ENCODE data around the gene SPRED1.

DNA sequence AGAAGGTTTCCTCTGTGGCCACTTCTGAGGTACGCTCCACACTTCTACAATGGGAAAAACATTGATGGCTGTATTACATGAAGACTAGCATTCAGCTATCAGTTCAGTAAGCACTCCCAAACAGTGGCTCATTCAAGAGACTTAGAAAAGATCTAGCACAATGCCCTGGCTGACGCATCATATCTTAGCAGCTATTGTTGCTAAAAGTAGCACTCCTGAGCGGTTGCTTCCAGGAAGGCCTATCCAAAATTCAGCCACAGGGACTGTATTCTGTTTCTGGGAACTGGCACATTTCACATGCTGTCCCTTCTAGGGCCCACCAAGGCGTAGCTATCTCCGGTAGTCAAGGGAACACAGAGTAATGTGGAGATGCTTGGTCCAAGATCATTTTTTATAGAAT lies 21.2 kb upstream of the SPRED1 start:
- TF ChIP-seq ATF3 (IDR thresholded peaks at IDR 0.05; ENCODE audit: borderline replicate concordance, extremely low read depth, low read depth, low read length) (no peak), MEF2A (IDR thresholded peaks at IDR 0.05; ENCODE audit: insufficient read depth, low read depth, low read length) (no peak), TAF1 (IDR thresholded peaks at IDR 0.05; ENCODE audit: borderline replicate concordance, low read depth, low read length) (no peak), CEBPZ (IDR thresholded peaks at IDR 0.05; ENCODE audit: low read depth, low read length) (no peak), CBX3 (IDR thresholded peaks at IDR 0.05; ENCODE audit: borderline replicate concordance, low read depth) (no peak), GABPA (IDR thresholded peaks at IDR 0.05; ENCODE audit: low read depth) (no peak), POLR2A (IDR thresholded peaks at IDR 0.05; ENCODE audit: low read depth, low read length) (no peak)
- TF ChIP-seq, protein P1, sequence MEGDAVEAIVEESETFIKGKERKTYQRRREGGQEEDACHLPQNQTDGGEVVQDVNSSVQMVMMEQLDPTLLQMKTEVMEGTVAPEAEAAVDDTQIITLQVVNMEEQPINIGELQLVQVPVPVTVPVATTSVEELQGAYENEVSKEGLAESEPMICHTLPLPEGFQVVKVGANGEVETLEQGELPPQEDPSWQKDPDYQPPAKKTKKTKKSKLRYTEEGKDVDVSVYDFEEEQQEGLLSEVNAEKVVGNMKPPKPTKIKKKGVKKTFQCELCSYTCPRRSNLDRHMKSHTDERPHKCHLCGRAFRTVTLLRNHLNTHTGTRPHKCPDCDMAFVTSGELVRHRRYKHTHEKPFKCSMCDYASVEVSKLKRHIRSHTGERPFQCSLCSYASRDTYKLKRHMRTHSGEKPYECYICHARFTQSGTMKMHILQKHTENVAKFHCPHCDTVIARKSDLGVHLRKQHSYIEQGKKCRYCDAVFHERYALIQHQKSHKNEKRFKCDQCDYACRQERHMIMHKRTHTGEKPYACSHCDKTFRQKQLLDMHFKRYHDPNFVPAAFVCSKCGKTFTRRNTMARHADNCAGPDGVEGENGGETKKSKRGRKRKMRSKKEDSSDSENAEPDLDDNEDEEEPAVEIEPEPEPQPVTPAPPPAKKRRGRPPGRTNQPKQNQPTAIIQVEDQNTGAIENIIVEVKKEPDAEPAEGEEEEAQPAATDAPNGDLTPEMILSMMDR (IDR thresholded peaks at IDR 0.05 in 2 of 3, conservative IDR thresholded peaks at IDR 0.05 in 1 of 3; ENCODE audit: control insufficient read depth in 2 of 3, extremely low read depth in 1 of 3, insufficient read depth in 1 of 3, low read depth in 3 of 3, low read length in 3 of 3) = no peak
